T1000 (cell line): ENCODE measurements around the gene PBX3.

Experiments
- DNase-seq: peaks from one replicate; lab custom pipeline; 2025; ENCODE audit warnings: mixed read lengths; lab: John Stamatoyannopoulos, UW

Gene PBX3

GRCh38 chr9:125995706-125996105 lies 248.5 kb downstream of the PBX3 start:
- DNase-seq = no peak

GRCh38 chr9:125996791-125997190 lies 249.6 kb downstream of the PBX3 start:
- no peak for DNase-seq

GRCh38 chr9:125997196-125997823 lies 250.1 kb downstream of the PBX3 start:
- no peak for DNase-seq

- DNase-seq = no peak
These were observed 251.8 kb downstream of the PBX3 start for GRCh38 chr9:125998837-125999503.

- no peak for DNase-seq
These were observed 252.3 kb downstream of the PBX3 start for GRCh38 chr9:125999504-125999881.

GRCh38 chr9:126000256-126000655 lies 253.1 kb downstream of the PBX3 start:
- DNase-seq = no peak

- no peak for DNase-seq
These were observed 253.8 kb downstream of the PBX3 start for GRCh38 chr9:126000731-126001580.

GRCh38 chr9:126001581-126002225 lies 254.5 kb downstream of the PBX3 start:
- DNase-seq = no peak

GRCh38 chr9:126002476-126003350 lies 255.5 kb downstream of the PBX3 start:
- no peak for DNase-seq

- DNase-seq = no peak
These were observed 261.9 kb downstream of the PBX3 start for GRCh38 chr9:126009047-126009446.

GRCh38 chr9:126014726-126015125 lies 267.6 kb downstream of the PBX3 start:
- no peak for DNase-seq

GRCh38 chr9:126015424-126015823 lies 268.3 kb downstream of the PBX3 start:
- no peak for DNase-seq

GRCh38 chr9:126016579-126017290 lies 269.6 kb downstream of the PBX3 start:
- DNase-seq = no peak
